C4-2B (cell line): ENCODE results near the gene DLEU7.

Experiments
- H3K27ac ChIP-seq: fragments of 450-650 bp; 2 replicates; pipeline ENCODE4 v1.5.1; 2017
- CTCF ChIP-seq: fragments of 450-650 bp; conservative IDR thresholded peaks from 2 replicates; pipeline ENCODE4 v1.5.1; 2017; ENCODE audit warnings: mild to moderate bottlenecking
- ZFX ChIP-seq: fragments of 450-650 bp; IDR thresholded peaks from 2 replicates; pipeline ENCODE4 v1.6.1; 2017

DLEU7 gene

DNA sequence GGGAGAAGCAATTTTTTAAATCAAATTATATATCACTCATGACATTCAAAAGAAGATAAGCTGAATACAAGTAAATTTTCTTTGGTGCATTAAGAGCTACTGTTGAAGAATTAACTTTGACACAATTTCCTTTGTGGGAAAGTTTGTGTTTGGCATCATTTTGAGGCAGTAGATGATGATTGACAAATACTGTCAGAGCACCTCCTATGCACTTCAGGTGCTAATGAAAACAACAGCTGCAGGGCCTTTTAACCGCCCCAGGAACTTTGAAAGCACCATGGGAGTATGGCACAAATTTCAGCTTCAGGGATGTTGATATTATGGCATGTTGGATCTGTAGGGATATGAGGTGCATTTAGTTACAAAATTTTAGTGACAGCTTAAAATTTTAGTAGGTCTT, 21.0 kb upstream of the DLEU7 start:
- TF ChIP-seq CTCF (no peak), ZFX (no peak)
- no peak overlapping the region for H3K27ac ChIP-seq

DNA sequence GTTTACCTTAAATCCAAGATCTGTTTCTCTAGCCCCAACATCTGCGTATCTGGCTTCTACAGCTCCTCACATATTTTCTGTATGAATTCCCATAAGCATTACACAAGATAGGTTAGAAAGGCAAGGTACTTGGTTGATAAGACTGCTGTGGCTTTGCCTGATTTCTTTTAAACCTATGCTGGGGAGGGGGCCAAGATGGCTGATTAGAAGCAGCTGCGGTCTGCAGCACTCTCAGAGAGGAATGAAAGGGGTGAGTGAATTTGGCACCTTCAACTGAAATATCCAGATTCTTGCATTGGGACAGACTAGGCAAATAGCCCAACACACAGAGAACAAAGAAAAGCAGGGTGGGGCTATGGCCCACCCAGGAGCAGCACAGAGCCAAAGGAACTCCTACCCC, 12.2 kb upstream of the DLEU7 start:
- no peak overlapping the region for H3K27ac ChIP-seq
- no peak for TF ChIP-seq CTCF
- TF ChIP-seq ZFX, result no peak

- no peak overlapping the region for H3K27ac ChIP-seq
- TF ChIP-seq CTCF (no peak), ZFX (no peak)
Measured at GRCh38 chr13:50850445-50850844, 7.0 kb upstream of the DLEU7 start.

GRCh38 chr13:50847501-50847900, 4.0 kb upstream of the DLEU7 start:
- no peak overlapping the region for H3K27ac ChIP-seq
- TF ChIP-seq CTCF (no peak), ZFX (no peak)

GRCh38 chr13:50846861-50847475, 3.5 kb upstream of the DLEU7 start:
- H3K27ac ChIP-seq, result no peak overlapping the region
- TF ChIP-seq ZFX, result no peak
- no peak for TF ChIP-seq CTCF

GRCh38 chr13:50845211-50845610, 1.7 kb upstream of the DLEU7 start:
- no peak overlapping the region for H3K27ac ChIP-seq
- TF ChIP-seq ZFX (no peak), CTCF (no peak)

- no peak for TF ChIP-seq ZFX
- TF ChIP-seq CTCF, result no peak
- no peak overlapping the region for H3K27ac ChIP-seq
Measured at GRCh38 chr13:50844084-50844875, 788 bp upstream of the DLEU7 start.
